22Rv1 (cell line): ENCODE results near the gene RBM33.

Source experiments
- CTCF ChIP-seq: fragments of 450-650 bp; IDR thresholded peaks from 2 replicates; pipeline ENCODE4 v1.5.1; 2017; ENCODE audit warnings: mild to moderate bottlenecking
- ZFX ChIP-seq: fragments of 450-650 bp; IDR thresholded peaks from 2 replicates; pipeline ENCODE4 v1.6.1; 2017; ENCODE audit warnings: antibody characterized with exemption, borderline replicate concordance

GRCh38 chr7:155818154-155818819 lies 173.8 kb downstream of the RBM33 start:
- TF ChIP-seq CTCF (no peak), ZFX (no peak)
